A549 (cell line): ENCODE data around the gene GPR21. TPM values are rescaled to one million over a fixed set of nuclear protein-coding genes. Genes with fewer than 3 reads are reported as not detected.

Experiments used
- ATAC-seq, 2 experiments: fragments of 200-7000 bp in 1 of 2; fragments of >200 bp in 1 of 2; cut with Nextera tagmentation in 1 of 2; cut with Tn5 transposase in 1 of 2; 3 replicates each; pipeline versions ENCODE4 v1.8.0 to v1.9.1; 2018 to 2020; ENCODE audit warnings: mild to moderate bottlenecking in 1 of 2, moderate library complexity in 1 of 2
- CTCF ChIA-PET: fragments of 300-600 bp; sonication (Branson Sonifier 250); formaldehyde crosslinking; extraction: SDS; loops from one replicate; lab custom pipeline; 2021; ENCODE audit warnings: antibody characterized with exemption, inconsistent platforms; lab: Yijun Ruan, JAX
- POLR2A ChIA-PET: fragments of 350-600 bp; formaldehyde crosslinking; extraction: SDS; loops from one replicate; lab custom pipeline; 2021; ENCODE audit warnings: antibody characterized with exemption, inconsistent platforms; lab: Yijun Ruan, JAX
- DNase-seq, 2 experiments: peaks; one replicate each; pipeline versions ENCODE4 v3.0.0 to v3.0.0-alpha.2; 2011 to 2016; ENCODE audit warnings: low read depth in 1 of 2, low spot score in 1 of 2
- FAIRE-seq: peaks from 2 replicates; lab custom pipeline; 2011; peaks lifted over from hg19 to GRCh38; lab: Jason Lieb, UNC
- H3K27ac ChIP-seq, 2 experiments: fragments of >200 bp; sonication (Bioruptor Twin); formaldehyde crosslinking; 3 replicates each; pipeline ENCODE4 v1.5.1; 2016 to 2017
- H3K4me1 ChIP-seq: fragments of >200 bp; sonication (Bioruptor Twin); formaldehyde crosslinking; 3 replicates; pipeline ENCODE4 v1.6.1; 2016
- H3K4me2 ChIP-seq: fragments of >200 bp; sonication (Bioruptor Twin); formaldehyde crosslinking; 3 replicates; pipeline ENCODE4 v1.6.1; 2016
- H3K4me3 ChIP-seq: fragments of >200 bp; sonication (Bioruptor Twin); formaldehyde crosslinking; 3 replicates; pipeline ENCODE4 v1.5.1; 2016
- H3K9me3 ChIP-seq: fragments of >200 bp; sonication (Bioruptor Twin); formaldehyde crosslinking; 3 replicates; pipeline ENCODE4 v1.6.1; 2016
- CBX2 ChIP-seq: fragments of 200-600 bp; sonication (generic); IDR thresholded peaks from 2 replicates; pipeline ENCODE4 v1.6.1; 2016; ENCODE audit warnings: low read depth, mild to moderate bottlenecking, borderline replicate concordance
- CBX8 ChIP-seq: fragments of 200-600 bp; sonication (generic); IDR thresholded peaks from 2 replicates; pipeline ENCODE4 v1.6.1; 2016
- CEBPB ChIP-seq, 2 experiments: fragments of >200 bp in 1 of 2; sonication (Bioruptor Twin) in 1 of 2; formaldehyde crosslinking in 1 of 2; IDR thresholded peaks; 2 replicates each; pipeline ENCODE4 v1.6.1; 2012 to 2016
- CTCF ChIP-seq: fragments of >200 bp; sonication (Bioruptor Twin); formaldehyde crosslinking; IDR thresholded peaks from 3 replicates; pipeline ENCODE4 v1.5.1; 2016
- ELK1 ChIP-seq: fragments of 150-350 bp; IDR thresholded peaks from 2 replicates; pipeline ENCODE4 v1.6.1; 2014; ENCODE audit warnings: low read depth, mild to moderate bottlenecking, low read length
- EP300 ChIP-seq, 2 experiments: fragments of >200 bp; sonication (Bioruptor Twin); formaldehyde crosslinking; IDR thresholded peaks; 2 replicates in 1 of 2; 3 replicates in 1 of 2; pipeline ENCODE4 v1.6.1; 2016 to 2017
- ESRRA ChIP-seq: fragments of 150-350 bp; IDR thresholded peaks from 2 replicates; pipeline ENCODE4 v1.6.1; 2014; ENCODE audit warnings: mild to moderate bottlenecking, low read length, borderline replicate concordance
- FOSL2 ChIP-seq, 2 experiments: fragments of 450-650 bp in 1 of 2; fragments of >200 bp in 1 of 2; sonication (Bioruptor Twin) in 1 of 2; formaldehyde crosslinking; IDR thresholded peaks; 2 replicates each; pipeline versions ENCODE4 v1.5.0 to v1.6.1; 2016 to 2020; ENCODE audit warnings: mild to moderate bottlenecking in 1 of 2, moderate library complexity in 1 of 2
- GATA3 ChIP-seq: IDR thresholded peaks from 2 replicates; pipeline ENCODE4 v1.6.1; 2012; ENCODE audit warnings: borderline replicate concordance
- HDAC2 ChIP-seq: fragments of 200-600 bp; sonication (generic); IDR thresholded peaks from 2 replicates; pipeline ENCODE4 v1.6.1; 2016
- HOXA7 ChIP-seq: fragments of 250-450 bp; sonication (Bioruptor Pico); IDR thresholded peaks from 2 replicates; pipeline ENCODE4 v1.5.0; 2020; ENCODE audit warnings: mild to moderate bottlenecking, moderate library complexity
- JUN ChIP-seq, 2 experiments: fragments of >200 bp; sonication (Bioruptor Twin); formaldehyde crosslinking; IDR thresholded peaks; 2 replicates in 1 of 2; 3 replicates in 1 of 2; pipeline ENCODE4 v1.6.1; 2016 to 2017
- KDM1A ChIP-seq: fragments of 200-600 bp; sonication (generic); IDR thresholded peaks from 2 replicates; pipeline ENCODE4 v1.6.1; 2016; ENCODE audit warnings: low read depth, mild to moderate bottlenecking
- KDM5A ChIP-seq: fragments of 200-600 bp; sonication (generic); IDR thresholded peaks from 2 replicates; pipeline ENCODE4 v1.6.1; 2016; ENCODE audit warnings: antibody characterized with exemption, mild to moderate bottlenecking
- MAFK ChIP-seq: fragments of 450-650 bp; IDR thresholded peaks from 2 replicates; pipeline ENCODE4 v1.6.1; 2014; ENCODE audit not compliant: partially characterized antibody
- PBX3 ChIP-seq: IDR thresholded peaks from 2 replicates; pipeline ENCODE4 v1.6.1; 2012
- POLR2AphosphoS2 ChIP-seq: conservative IDR thresholded peaks from 2 replicates; pipeline ENCODE4 v1.6.1; 2012; ENCODE audit warnings: low read length, improper control_type of control experiment, inconsistent platforms
- RAD21 ChIP-seq, 2 experiments: fragments of >200 bp in 1 of 2; sonication (Bioruptor Twin) in 1 of 2; formaldehyde crosslinking in 1 of 2; IDR thresholded peaks in 1 of 2; conservative IDR thresholded peaks in 1 of 2; 2 replicates in 1 of 2; 3 replicates in 1 of 2; pipeline ENCODE4 v1.6.1; 2012 to 2018; ENCODE audit warnings: inconsistent platforms in 1 of 2
- RCOR1 ChIP-seq: fragments of 150-350 bp; IDR thresholded peaks from 2 replicates; pipeline ENCODE4 v1.6.1; 2014; ENCODE audit warnings: antibody characterized with exemption, low read length, low read depth
- REST ChIP-seq: fragments of 200-600 bp; sonication (generic); IDR thresholded peaks from 2 replicates; pipeline ENCODE4 v1.6.1; 2016; ENCODE audit warnings: antibody characterized with exemption, mild to moderate bottlenecking, moderate library complexity
- RFX5 ChIP-seq: fragments of 450-650 bp; IDR thresholded peaks from 2 replicates; pipeline ENCODE4 v1.7.1; 2014; ENCODE audit warnings: antibody characterized with exemption, mild to moderate bottlenecking, moderate library complexity
- SMC3 ChIP-seq: fragments of >200 bp; sonication (Bioruptor Twin); formaldehyde crosslinking; IDR thresholded peaks from 3 replicates; pipeline ENCODE4 v1.6.1; 2018; ENCODE audit warnings: inconsistent platforms
- TFCP2L1 ChIP-seq: fragments of 250-450 bp; sonication (Bioruptor Pico); IDR thresholded peaks from 2 replicates; pipeline ENCODE4 v1.5.0; 2021; ENCODE audit warnings: mild to moderate bottlenecking
- USF2 ChIP-seq: fragments of 450-650 bp; IDR thresholded peaks from 2 replicates; pipeline ENCODE4 v1.6.1; 2014; ENCODE audit warnings: antibody characterized with exemption
- ZC3H11A ChIP-seq: fragments of 450-650 bp; IDR thresholded peaks from 2 replicates; pipeline ENCODE4 v1.6.1; 2014; ENCODE audit warnings: antibody characterized with exemption, mild to moderate bottlenecking
- ZSCAN20 ChIP-seq: fragments of 250-450 bp; sonication (Bioruptor Pico); IDR thresholded peaks from 2 replicates; pipeline ENCODE4 v1.8.0; 2022; ENCODE audit warnings: mild to moderate bottlenecking, moderate library complexity
- WGBS: methylation state at CpG from one replicate; pipeline ENCODE4 v1.1.6; 2017; ENCODE audit errors: missing lambda C conversion rate; 5-methylcytosine and 5-hydroxymethylcytosine counted together
- polyA plus RNA-seq, 4 experiments: library from polyadenylated mRNA; depleted of rRNA in 3 of 4; stranded (reverse); fragments of >200 nt; fragmentation: RNase III in 1 of 4; extraction: RNeasy Plus Mini Kit Qiagen cat#74134 plus additional on column Dnase treatment in 1 of 4; gene quantifications; 2 replicates in 3 of 4; 3 replicates in 1 of 4; pipeline ENCODE4 v1.2.3, GENCODE V29; 2011 to 2017

Gene GPR21
- polyA plus RNA-seq, 2 of the 4 experiments (the other 2 are of a cell fraction), result 0.13 TPM; not detected in 1

GRCh38 chr9:122988920-122989621 lies 44.4 kb upstream of the GPR21 start (continued):
- TF ChIP-seq RFX5 (no peak), TFCP2L1 (CRISPR knock-in tag) (no peak), ESRRA (no peak), POLR2AphosphoS2 (no peak), EP300 (IDR thresholded peaks at IDR 0.05) (no peak)

- H3K27ac ChIP-seq, result no peak overlapping the region
Observed at GRCh38 chr9:122991370-122991830, 42.1 kb upstream of the GPR21 start.

GRCh38 chr9:122996586-122996985 lies 36.9 kb upstream of the GPR21 start:
- POLR2A ChIA-PET, result no interaction called here
- no peak overlapping the region for H3K27ac ChIP-seq
- no peak for ATAC-seq
- H3K4me3 ChIP-seq, result no peak overlapping the region
- no peaks in the 10 kb centered on the region for H3K4me1 ChIP-seq
- TF ChIP-seq ELK1 (no peak), ZC3H11A (no peak), GATA3 (no peak), HOXA7 (no peak), USF2 (no peak), PBX3 (no peak), KDM1A (no peak), KDM5A (no peak), RCOR1 (no peak), FOSL2 (IDR thresholded peaks at IDR 0.05) (no peak), FOSL2 (CRISPR knock-in tag; IDR thresholded peaks at IDR 0.05) (no peak), REST (no peak), ZSCAN20 (CRISPR knock-in tag) (no peak)
- FAIRE-seq, result no peak
- WGBS, result 92% methylated on average over 1 of the region's 1 CpG
- H3K9me3 ChIP-seq, result no peaks in the 10 kb centered on the region
- no peak overlapping the region for H3K4me2 ChIP-seq
- no peak for DNase-seq
- CTCF ChIA-PET, result interaction anchor here (1.8 kb wide), 1 partner anchor 9 kb away, joined by 4 read pairs; no protein-coding TSS in a partner anchor

More at GRCh38 chr9:122991370-122991830, 42.1 kb upstream of the GPR21 start:
- CTCF ChIA-PET, result interaction anchor here (0.6 to 2.0 kb wide), 19 partner anchors 9 to 385 kb away, joined by 3 to 10 read pairs (median 4); partner anchors contain the start of gene ZBTB26
- peak; percentile 64 to 77; a peak in 4 of 6 replicates for ATAC-seq
- no peaks in the 10 kb centered on the region for H3K4me1 ChIP-seq
- H3K4me2 ChIP-seq, result no peak overlapping the region
- H3K9me3 ChIP-seq, result no peaks in the 10 kb centered on the region
- FAIRE-seq, result no peak
- H3K4me3 ChIP-seq, result no peak overlapping the region
- no peak for TF ChIP-seq HDAC2
- TF ChIP-seq JUN (IDR thresholded peaks at IDR 0.05), result no peak
- TF ChIP-seq RAD21 (conservative IDR thresholded peaks at IDR 0.05 in 1 of 2, IDR thresholded peaks at IDR 0.05 in 1 of 2), result peak; percentile 62 to 69
- TF ChIP-seq MAFK, result no peak
- no peak for TF ChIP-seq GATA3
- TF ChIP-seq CBX2, result no peak
- peak; percentile 79 for TF ChIP-seq CTCF
- TF ChIP-seq CBX8, result no peak
- no peak for TF ChIP-seq POLR2AphosphoS2
- TF ChIP-seq EP300 (IDR thresholded peaks at IDR 0.05), result no peak
- peak; percentile 63 for TF ChIP-seq SMC3
- no peak for TF ChIP-seq CEBPB (IDR thresholded peaks at IDR 0.05)
- TF ChIP-seq FOSL2 (IDR thresholded peaks at IDR 0.05), result peak; percentile 30; the same call in 1 of the 2 replicates
- peak; percentile 93 for TF ChIP-seq FOSL2 (CRISPR knock-in tag; IDR thresholded peaks at IDR 0.05)
- 48% methylated on average over 4 of the region's 4 CpGs for WGBS
- peak; percentile 38 to 53 for DNase-seq
- POLR2A ChIA-PET, result interaction anchor here (0.6 to 1.4 kb wide), 7 partner anchors 38 to 163 kb away, joined by 3 to 6 read pairs (median 5); partner anchors contain the start of genes PDCL, RABGAP1, RC3H2 and ZBTB26
